DMS53 (cell line): Measurements from ENCODE around the gene ZNF280A.
"Not testable (repeated sequence)": the region's sequence is repeated elsewhere in the genome, so short reads cannot be mapped to it uniquely, and the experiment has no call there.

Source experiments
- DNase-seq: peaks from one replicate; lab custom pipeline; 2025; lab: John Stamatoyannopoulos, UW

The ZNF280A gene

DNA sequence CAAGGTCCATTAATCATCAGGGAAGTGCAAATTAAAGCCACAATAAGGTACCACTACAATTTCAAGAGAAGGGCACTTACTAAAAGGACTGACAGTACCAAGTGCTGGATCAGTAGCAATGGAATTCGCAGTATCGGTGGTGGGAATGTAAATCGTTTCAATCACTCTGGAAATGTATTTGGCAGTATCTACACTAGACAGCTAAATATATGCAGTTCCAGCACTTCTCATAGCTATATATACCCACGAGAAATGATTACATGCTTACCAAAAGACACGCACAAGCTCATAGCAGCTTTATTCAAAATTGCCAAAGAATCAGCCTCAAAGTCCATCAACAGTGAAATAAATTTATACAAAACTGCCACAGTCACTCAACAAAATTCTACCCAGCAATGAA, 7.1 kb downstream of the ZNF280A start:
- no peak for DNase-seq

DNA sequence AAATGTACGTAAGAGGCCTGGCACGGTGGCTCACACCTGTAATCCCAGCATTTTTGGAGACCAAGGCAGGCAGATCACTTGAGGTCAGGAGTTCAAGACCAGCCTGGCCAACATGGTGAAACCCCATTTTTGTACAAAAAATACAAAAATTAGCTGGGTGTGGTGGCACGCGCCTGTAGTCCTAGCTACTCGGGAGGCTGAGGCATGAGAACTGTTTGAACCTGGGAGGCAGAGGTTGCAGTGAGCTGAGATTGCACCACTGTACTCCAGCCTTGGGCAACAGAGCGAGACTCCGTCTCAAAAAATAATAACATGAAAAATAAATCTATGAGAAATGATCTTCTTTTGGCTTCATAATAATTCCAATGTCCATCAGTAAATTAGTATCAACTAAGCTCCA, 9.2 kb downstream of the ZNF280A start:
- not testable (repeated sequence) for DNase-seq

DNA sequence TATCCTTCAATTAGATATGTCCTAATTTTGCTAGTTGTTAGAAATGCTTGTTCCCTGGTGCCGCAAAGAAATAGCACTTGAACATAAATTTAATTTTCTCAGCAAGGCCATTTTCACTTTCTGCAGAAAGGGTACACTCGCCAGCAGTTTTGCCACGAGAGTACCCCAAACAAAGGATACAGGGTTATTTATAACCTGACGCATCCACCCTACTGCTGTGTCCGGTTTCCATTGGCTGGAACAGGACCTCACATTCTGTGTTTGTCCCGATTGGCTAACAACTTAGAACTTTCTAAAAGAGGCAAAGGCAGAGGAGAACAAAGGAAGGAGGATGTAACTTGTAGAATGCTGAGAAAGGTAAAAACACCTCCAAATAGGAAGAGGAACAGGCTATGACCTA, 10.2 kb downstream of the ZNF280A start:
- not testable (repeated sequence) for DNase-seq

DNA sequence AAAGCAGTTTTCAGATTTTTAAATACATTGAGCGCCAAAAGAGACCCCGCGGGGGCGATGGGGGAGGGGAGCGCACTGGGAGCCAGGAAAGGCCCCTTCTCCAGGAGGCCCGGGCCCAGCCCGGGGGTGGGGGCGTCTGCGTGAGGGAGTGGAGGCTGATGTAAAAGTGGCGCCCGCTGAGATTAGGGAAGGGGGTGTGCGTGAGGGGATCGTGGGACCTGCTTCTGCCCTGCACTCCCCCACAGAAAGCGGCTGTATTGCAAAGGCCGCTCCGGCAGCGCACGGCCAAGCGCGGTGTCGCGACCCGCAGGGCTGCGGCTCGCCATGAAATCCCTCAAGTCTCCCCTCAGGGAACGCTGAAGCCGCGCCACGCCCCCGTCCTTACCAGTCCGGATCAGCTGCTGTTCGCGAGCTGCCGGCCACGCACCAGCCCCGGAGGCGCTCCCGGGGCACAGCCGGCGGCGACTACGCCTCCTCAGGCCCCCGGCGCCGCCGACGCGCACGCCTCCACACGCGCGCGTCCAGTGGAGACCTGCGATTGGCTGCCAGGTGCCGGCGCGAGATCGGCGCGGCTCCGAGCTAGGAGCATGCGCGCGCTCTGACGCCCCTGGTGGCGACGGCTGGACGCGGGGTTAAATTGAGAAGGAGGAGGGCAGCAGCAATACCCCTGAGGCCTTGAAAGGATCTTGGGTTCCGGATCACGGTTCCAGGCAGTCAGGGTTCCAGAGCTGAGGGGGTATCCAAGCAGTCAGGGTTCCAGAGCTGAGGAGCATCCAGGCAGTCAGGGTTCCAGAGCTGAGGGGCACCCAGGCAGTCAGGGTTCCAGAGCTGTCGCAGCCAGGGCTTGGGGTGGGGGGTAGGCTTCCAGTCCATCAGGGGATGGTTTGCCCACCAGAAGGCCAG, 11.5 kb downstream of the ZNF280A start, which contains the start of gene ZNF280B:
Gene ZNF280B, minus strand, starts transcription at position 469 of the 903 bp plus-strand sequence. CDS start 19,344 bp downstream, outside the sequence.
- peak; percentile 87 for DNase-seq

DNA sequence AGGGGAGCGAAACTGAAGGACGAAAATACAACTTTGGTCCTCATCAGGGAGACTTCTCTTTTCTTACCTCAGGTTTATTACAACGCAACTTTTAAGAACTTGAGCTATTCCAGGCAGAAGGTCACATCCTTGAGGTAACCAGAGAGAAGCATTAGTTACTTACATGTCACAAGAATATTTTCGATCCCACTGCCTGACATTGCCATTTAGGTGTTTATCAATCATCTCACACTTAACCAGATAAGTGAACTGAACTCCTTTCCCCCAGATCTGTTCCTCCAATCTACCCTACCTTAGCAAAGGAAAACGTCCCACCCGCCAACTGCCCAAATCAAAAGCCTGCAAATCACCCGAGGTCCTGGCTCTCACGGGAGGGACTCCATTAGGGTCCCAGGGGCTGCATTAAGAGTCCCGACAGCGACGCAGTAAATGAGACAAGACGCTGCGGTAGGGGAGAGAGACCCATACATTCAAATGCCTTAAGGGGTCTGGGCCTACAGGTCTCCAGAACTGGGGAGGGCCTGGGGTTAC, 12.3 kb downstream of the ZNF280A start:
- no peak for DNase-seq

DNA sequence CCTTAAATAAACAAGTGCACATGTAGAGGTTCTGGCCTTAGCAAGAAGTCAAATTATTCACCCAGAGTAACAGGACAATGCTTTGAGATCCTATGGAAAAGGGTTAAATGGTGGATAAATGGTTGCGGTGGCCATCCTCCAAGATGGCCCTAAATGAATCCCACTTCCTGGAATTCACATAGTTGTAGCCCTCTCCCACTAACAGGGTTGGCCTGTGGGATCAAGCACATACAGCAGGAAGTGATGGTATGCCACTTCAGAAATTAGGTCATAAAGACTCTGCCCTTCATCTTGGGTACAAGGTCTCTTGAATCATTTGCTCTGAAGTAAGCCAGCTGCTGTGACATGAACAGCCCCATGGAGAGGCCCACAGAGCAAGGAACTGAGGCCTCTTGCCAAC, 13.3 kb downstream of the ZNF280A start:
- no peak for DNase-seq

DNA sequence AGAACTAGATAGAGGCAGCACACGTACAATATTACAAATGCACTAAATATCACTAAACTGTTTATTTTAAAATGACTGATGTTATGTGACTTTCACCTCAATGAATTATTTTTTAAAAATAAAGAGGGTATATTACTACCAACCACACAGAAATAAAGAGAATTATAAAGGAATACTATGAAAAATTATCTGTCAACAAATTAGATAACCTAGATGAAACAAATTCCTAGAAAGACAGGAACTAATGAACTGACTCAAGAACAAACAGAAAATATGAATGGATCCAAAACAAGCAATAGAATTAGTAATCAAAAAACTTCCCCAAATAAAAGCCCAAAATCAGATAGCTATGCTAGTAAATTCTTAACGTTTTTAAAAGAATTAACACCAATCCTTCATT, 21.8 kb downstream of the ZNF280A start:
- no peak for DNase-seq

DNA sequence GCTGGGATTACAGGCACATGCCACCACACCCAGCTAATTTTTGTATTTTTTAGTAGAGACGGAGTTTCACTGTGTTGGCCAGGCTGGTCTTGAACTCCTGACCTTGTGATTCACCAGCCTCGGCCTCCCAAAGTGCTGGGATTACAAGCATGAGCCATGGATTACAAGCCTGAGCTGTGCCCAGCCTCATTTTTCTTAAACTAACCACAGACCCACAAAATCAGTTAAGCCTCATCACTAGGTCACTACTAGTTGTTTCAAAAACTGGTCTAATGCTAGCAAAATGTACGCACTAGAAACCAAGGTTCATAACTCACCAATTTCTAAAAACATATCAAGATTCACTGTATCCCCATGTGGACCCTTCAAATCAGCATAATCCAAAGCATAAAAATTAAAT, 28.5 kb downstream of the ZNF280A start:
- not testable (repeated sequence) for DNase-seq

DNA sequence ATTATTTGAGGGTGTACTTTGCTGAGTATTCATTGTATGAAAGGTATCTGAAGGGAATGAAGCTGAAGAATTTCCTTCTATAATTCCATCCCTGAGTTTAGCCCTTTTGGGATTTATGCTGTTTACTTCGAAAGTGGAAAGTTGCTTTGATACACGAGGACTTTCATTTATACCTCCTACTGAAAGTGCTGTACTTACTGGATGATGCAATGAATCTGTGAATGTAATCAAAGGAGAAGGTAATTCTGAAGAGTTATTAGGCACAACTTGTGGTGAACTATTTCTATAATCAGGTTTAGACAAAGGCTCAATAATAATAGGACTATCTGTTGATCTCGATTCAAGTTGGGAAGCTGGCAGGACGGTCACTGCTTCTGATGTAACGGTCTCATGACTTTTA, 31.3 kb downstream of the ZNF280A start:
- DNase-seq: no peak

DNA sequence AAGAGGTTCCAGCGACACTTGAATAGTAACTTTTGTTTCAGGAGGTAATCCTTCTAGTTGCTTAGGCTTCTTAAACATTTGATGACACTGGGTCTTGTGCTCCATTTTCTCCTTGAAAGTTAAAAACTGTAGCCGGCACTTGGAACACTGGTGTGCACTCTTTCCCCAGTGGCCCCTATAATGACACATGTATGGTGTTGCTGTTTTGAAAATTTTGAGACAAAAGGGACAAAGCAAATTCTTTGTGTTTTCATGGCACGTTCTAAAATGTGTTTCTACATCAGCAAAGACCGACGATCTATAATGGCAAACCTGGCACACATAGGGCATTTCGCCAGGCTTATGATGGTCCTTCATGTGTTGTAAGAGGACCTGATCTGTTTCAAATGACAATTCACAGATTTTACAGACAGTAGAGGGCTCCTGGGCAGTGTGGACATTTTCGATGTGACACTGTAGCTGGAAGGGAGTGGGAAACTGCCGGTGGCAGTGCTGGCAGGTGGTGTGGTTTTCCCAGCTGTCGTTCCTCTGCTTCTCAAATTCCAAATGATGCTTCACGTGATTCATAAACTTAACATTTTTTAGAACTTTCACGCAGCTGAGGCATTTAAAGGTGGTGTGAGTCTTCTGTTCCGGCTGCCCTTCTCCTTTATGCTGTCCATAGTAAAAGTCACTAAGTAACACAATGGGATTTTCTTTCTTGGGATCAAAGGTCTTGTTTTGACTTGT, 32.0 kb downstream of the ZNF280A start:
- DNase-seq: no peak

DNA sequence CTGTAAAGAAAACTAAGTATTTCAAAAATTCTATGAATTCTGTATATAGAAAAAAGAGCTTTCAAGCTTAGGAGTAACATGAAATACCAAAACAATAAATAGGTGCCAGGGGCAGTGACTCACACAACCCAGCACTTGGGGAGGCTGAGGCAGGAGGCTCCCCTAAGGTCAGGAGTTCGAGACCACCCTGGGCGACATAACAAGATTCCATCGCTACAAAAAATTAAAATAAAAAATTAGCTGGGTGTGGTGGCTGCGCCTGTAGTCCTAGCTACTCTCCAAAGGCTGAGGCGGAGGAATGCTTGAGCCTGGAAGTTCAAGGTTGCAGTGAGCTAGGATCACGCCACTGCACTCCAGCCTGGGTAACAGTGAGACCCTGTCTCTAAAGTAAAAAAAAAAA, 33.0 kb downstream of the ZNF280A start:
- DNase-seq: no peak

DNA sequence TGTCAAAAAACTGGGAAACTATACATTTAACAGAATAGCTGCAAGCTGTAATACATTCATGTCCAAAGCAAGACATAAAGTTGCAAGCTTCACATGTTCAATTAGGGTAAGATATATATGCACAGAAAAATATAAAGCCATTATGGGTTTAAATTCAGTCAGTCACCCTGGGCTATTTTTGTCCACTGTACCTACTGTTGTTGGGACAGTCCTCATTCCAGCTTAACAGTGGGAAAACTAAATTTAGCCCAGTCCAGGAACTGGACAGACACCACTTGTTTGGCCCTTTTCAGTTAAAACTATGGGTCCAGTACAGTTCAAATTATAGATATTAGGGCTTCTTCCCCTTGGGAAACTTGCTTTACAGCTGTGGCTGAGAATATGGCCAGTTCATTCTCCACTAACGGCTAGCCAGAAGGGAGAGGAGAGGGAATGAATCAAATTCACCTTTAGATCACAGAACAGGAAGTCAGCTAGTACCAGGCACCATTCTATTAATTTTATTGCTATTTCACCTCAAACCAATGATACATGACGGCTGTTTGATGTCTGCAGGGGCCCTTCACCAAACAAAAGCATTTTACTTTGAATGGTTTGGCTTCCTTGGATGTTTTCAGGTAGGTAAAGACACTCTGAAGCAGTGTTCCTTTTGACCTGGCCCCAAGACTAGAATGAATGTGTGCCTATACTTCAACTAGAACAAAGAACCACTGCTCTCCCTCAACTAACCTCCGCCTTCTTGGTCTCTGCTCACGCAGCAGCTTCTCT, 33.8 kb downstream of the ZNF280A start:
- no peak for DNase-seq

DNA sequence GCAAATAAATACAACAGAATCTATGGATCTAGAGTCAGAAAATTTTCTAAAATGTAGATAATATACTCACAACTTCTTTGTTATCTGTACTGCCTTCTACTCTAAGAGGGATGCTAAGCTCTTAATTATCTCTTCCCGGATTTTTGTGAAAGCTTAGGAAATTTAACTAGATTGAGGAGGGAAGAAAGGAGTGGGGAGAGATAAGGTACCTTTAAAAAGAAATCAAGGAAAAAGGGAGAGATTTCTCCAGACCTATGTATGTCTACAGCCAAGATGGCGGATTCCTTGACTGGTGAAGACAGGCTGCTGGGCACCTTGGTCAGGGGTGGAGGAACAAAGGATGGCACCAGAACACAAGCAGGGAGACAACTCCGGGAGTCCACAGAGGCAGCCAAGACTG, 34.5 kb downstream of the ZNF280A start:
- no peak for DNase-seq

DNA sequence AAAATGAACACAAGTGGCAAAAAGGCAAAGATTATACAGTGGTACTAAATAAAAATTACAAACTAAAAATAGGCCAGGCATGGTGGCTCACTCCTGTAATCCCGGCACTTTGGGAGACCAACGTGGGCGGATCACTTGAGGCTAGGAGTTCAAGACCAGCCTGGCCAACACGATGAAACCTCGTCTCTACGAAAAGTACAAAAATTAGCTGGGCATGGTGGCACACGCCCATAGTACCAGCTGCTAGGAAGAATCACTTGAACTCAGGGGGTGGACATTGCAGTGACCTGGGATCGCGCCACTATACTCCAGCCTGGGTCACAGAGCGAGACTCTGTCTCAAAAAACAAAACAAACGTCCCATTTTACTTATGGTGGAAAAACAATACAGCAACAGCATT, 36.0 kb downstream of the ZNF280A start:
- no peak for DNase-seq

DNA sequence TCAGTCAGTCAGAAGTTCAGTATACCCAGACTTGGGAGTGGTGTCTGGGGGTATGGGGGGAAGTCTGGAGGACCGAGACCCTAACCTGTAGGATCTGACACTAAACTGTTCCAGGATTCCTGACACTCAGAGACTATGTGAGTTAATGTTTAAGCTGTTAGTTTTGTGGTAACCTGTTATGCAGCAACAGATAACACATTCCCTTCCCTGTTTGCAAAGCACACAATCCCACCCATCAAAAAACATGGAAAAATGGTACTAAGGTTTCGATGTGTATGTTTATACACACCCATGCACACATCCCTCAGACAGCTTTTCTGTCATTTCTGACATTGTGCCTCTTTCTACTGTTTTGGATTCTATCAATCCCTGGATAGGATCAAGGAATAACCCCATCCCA, 39.1 kb downstream of the ZNF280A start:
- peak; percentile 4 for DNase-seq

DNA sequence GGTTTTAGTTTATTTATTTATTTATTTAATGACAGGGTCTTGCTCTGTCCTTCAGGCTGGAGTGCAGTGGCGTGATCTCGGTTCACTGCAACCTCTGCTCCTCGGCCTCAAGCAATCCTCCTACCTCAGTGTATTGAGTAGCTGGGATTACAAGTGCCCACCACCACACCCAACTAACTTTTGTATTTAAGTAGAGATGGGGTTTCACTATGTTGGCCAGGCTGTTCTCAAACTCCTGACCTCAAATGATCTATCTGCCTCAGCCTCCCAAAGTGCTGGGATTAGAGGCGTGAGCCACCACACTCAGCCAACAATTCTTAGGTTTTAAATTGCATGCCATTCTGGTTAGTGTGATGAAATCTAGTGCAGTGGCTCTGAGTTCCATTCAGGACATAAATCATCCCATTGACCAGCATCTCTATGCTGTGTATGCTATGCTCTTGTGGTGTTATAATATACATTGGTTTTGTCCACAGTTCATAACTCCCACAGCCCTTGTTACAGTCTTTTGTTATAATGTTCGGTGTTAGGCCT, 40.0 kb downstream of the ZNF280A start:
- DNase-seq: no peak

DNA sequence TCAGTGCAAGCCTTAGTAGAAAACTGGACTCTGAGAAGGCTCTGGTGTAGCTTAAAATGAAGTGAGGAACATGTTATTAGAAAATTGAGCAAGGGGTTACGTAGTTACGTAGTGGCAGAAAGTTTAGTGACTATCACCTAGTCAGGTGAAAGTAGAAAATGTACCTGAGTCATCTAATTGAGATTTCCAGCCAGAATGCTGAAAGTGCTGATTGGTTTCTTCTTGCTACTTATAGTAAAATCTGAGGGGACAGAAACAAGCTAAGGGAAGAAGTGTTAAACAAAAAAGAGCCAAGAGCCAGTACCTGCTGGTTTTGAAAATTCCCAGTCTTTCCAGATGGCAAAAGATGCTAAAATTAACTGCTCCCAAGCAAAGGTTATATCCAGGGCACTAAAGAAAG, 41.0 kb downstream of the ZNF280A start:
- no peak for DNase-seq

DNA sequence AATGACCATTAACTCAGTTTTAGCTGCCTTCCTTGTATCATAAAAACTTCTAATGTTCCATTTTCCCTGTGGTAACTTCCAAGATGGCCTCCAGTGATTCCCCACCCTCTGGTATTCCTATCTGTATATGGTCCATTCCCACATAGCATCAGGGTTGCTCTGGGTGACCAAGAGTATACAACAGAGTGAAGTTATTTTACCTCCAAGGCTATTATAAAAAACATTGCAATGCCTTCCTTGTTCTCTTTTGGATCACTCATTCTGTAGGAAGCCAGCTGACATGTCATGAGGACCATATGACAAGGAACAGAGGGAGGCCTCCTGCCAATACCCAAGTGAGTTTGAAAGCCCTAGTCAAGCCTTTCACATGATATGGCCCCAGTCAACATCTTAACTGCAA, 41.6 kb downstream of the ZNF280A start:
- no peak for DNase-seq

DNA sequence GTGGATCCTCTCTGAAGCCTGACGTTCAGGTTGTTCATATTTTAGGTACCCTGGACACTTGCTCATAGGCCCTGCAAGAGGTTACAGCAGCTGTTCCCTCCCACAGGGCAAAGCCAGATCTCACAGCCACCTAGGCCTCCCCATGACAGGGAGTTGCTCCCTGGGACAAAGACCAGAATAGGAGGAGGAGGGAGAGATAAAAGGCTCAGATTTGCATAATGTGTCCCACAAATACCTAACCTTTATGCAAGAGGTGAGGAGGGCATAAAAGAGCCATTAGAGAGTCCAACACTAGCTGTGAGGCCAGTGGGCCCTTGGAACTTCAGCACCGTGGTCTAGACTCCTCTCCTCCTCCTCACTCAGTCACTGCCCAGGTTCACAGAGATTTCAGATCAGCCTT, 45.3 kb downstream of the ZNF280A start:
- DNase-seq: no peak

DNA sequence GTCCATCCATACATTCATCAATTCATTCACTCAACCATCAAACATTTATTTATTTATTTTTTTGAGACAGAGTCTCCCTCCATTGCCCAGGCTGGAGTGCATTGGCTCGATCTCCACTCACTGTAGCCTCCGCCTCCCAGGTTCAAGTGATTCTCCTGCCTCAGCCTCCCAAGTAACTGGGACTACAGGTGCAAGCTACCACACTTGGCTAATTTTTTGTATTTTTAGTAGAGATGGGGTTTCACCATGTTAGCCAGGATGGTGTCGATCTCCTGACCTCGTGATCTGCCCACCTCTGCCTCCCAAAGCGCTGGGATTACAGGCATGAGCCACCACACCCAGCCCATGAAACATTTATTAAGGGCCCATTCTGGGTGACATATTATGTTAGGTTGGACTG, 49.0 kb downstream of the ZNF280A start:
- DNase-seq: not testable (repeated sequence)

DNA sequence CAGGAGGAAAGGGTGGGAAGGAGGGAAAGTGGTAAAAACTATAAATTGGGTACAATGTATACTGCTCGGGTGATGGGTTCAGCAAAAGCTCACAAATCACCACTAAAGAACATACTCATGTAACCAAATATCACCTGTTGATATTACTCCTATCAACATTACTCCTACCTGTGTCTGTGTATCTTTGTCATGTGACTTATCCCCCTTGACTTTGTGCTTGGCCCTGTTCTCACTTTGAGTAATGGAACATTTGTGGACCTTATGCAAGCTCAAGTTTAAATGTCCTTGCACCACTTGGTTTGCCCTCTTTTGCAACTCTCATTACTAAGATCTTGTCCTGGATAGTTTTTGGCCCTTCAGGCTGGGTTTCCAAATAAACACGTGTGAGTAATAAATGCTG, 50.5 kb downstream of the ZNF280A start:
- DNase-seq: no peak
